ENCODE results near the gene SP140. TPM values are rescaled to one million over a fixed set of nuclear protein-coding genes. Genes with fewer than 3 reads are reported as not detected.

The SP140 gene
- total RNA-seq, 1 experiment from 2014 or later: 1.1 TPM

DNA sequence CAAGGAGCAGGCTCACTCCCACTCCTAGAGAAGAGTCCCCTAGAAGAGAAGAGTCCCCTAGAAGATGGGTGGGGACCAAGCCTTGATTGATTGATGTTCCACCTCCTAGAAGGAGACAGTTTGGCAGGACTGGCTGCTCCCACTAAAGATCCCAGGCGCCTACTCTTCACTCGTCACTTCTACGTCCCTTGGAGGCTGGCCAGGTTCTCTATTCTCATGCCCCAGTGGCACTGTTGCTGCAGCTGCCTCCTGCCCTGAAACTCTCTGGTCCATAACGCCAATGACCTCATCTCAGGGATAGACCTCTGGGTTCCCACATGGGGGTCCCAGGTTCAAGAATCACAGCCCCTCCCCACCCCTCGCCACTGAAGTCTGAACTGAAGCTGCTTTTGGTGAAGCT is 99.0 kb downstream of the SP140 start:
- Histone ChIP-seq H3K9me3 (ENCODE audit: control insufficient read depth, insufficient read depth, low read depth, low read length) (0 out of 2 replicates have a peak, but pooled peaks cover 4% of the 10 kb centered on the region), H3K4me1 (ENCODE audit: control insufficient read depth, insufficient read depth, low read length) (peaks cover 11% of the 10 kb centered on the region; the same call in 1 of the 2 replicates), H3K27me3 (ENCODE audit: control insufficient read depth, insufficient read depth, low read length) (no peaks in the 10 kb centered on the region), H3K36me3 (ENCODE audit: control insufficient read depth, insufficient read depth, low read length) (no peaks in the 10 kb centered on the region; the same call in 1 of the 2 replicates), H3K4me3 (ENCODE audit: low read depth in 2 of 2, low read length in 2 of 2) (no peak overlapping the region), H3K27ac (ENCODE audit: low read length) (no peak overlapping the region)
- POLR2A ChIA-PET: no interaction called here
- no TSS peak for BruUV-seq (replicated peaks)
- intact Hi-C loops (cut with micrococcal nuclease; ENCODE audit: unreplicated experiment) (no loop called here), in situ Hi-C loops (cut with HindIII; ENCODE audit: low pct_unique_long_range_greater_than_20kb, low sequenced_read_pairs) (no loop called here)
- TF ChIP-seq POLR2AphosphoS5 (IDR thresholded peaks at IDR 0.05; ENCODE audit: low read depth, low read length) (no peak), TCF7L2 (IDR thresholded peaks at IDR 0.05; ENCODE audit: low read depth, low read length) (no peak), SIN3A (IDR thresholded peaks at IDR 0.05; ENCODE audit: borderline replicate concordance, insufficient read depth, low read depth, low read length) (no peak)
- TF ChIP-seq, protein P1, sequence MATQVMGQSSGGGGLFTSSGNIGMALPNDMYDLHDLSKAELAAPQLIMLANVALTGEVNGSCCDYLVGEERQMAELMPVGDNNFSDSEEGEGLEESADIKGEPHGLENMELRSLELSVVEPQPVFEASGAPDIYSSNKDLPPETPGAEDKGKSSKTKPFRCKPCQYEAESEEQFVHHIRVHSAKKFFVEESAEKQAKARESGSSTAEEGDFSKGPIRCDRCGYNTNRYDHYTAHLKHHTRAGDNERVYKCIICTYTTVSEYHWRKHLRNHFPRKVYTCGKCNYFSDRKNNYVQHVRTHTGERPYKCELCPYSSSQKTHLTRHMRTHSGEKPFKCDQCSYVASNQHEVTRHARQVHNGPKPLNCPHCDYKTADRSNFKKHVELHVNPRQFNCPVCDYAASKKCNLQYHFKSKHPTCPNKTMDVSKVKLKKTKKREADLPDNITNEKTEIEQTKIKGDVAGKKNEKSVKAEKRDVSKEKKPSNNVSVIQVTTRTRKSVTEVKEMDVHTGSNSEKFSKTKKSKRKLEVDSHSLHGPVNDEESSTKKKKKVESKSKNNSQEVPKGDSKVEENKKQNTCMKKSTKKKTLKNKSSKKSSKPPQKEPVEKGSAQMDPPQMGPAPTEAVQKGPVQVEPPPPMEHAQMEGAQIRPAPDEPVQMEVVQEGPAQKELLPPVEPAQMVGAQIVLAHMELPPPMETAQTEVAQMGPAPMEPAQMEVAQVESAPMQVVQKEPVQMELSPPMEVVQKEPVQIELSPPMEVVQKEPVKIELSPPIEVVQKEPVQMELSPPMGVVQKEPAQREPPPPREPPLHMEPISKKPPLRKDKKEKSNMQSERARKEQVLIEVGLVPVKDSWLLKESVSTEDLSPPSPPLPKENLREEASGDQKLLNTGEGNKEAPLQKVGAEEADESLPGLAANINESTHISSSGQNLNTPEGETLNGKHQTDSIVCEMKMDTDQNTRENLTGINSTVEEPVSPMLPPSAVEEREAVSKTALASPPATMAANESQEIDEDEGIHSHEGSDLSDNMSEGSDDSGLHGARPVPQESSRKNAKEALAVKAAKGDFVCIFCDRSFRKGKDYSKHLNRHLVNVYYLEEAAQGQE (IDR thresholded peaks at IDR 0.05; ENCODE audit: insufficient read depth in 1 of 2, low read depth in 2 of 2, low read length in 1 of 2): no peak
- TF ChIP-seq, protein P2, sequence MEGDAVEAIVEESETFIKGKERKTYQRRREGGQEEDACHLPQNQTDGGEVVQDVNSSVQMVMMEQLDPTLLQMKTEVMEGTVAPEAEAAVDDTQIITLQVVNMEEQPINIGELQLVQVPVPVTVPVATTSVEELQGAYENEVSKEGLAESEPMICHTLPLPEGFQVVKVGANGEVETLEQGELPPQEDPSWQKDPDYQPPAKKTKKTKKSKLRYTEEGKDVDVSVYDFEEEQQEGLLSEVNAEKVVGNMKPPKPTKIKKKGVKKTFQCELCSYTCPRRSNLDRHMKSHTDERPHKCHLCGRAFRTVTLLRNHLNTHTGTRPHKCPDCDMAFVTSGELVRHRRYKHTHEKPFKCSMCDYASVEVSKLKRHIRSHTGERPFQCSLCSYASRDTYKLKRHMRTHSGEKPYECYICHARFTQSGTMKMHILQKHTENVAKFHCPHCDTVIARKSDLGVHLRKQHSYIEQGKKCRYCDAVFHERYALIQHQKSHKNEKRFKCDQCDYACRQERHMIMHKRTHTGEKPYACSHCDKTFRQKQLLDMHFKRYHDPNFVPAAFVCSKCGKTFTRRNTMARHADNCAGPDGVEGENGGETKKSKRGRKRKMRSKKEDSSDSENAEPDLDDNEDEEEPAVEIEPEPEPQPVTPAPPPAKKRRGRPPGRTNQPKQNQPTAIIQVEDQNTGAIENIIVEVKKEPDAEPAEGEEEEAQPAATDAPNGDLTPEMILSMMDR (IDR thresholded peaks at IDR 0.05): no peak
- CTCF ChIA-PET: no interaction called here
- DNase-seq (ENCODE audit: low read depth, low spot score) (no peak), ATAC-seq (no peak)

- Histone ChIP-seq H3K9me3 (ENCODE audit: control insufficient read depth, insufficient read depth, low read depth, low read length) (0 out of 2 replicates have a peak, but pooled peaks cover 4% of the 10 kb centered on the region), H3K36me3 (ENCODE audit: control insufficient read depth, insufficient read depth, low read length) (no peaks in the 10 kb centered on the region; the same call in 1 of the 2 replicates), H3K27ac (ENCODE audit: low read length) (no peak overlapping the region), H3K27me3 (ENCODE audit: control insufficient read depth, insufficient read depth, low read length) (no peaks in the 10 kb centered on the region), H3K4me3 (ENCODE audit: low read depth in 2 of 2, low read length in 2 of 2) (no peak overlapping the region), H3K4me1 (ENCODE audit: control insufficient read depth, insufficient read depth, low read length) (peaks cover 11% of the 10 kb centered on the region; the same call in 1 of the 2 replicates)
- no peak for TF ChIP-seq POLR2AphosphoS5 (IDR thresholded peaks at IDR 0.05; ENCODE audit: low read depth, low read length)
- no peak for TF ChIP-seq TCF7L2 (IDR thresholded peaks at IDR 0.05; ENCODE audit: low read depth, low read length)
- TF ChIP-seq SIN3A (IDR thresholded peaks at IDR 0.05; ENCODE audit: borderline replicate concordance, insufficient read depth, low read depth, low read length): no peak
- TF ChIP-seq, protein P2 (IDR thresholded peaks at IDR 0.05): no peak
- TF ChIP-seq, protein P1 (IDR thresholded peaks at IDR 0.05; ENCODE audit: insufficient read depth in 1 of 2, low read depth in 2 of 2, low read length in 1 of 2): no peak
- in situ Hi-C loops (cut with HindIII; ENCODE audit: low pct_unique_long_range_greater_than_20kb, low sequenced_read_pairs) (no loop called here), intact Hi-C loops (cut with micrococcal nuclease; ENCODE audit: unreplicated experiment) (no loop called here)
- POLR2A ChIA-PET: no interaction called here
- ATAC-seq (no peak), DNase-seq (ENCODE audit: low read depth, low spot score) (no peak)
- CTCF ChIA-PET: no interaction called here
- BruUV-seq (replicated peaks): no TSS peak
Observed at GRCh38 chr2:230325316-230326243, 100.0 kb downstream of the SP140 start.
